HepG2 (cell line): ENCODE measurements around the gene THEM5. TPM values are rescaled to one million over a fixed set of nuclear protein-coding genes. Genes with fewer than 3 reads are reported as not detected.

Source experiments
- ATAC-seq: fragments of 200-7000 bp; cut with Tn5 transposase; 3 replicates; pipeline ENCODE4 v1.9.1; 2020; ENCODE audit warnings: mild to moderate bottlenecking, moderate library complexity
- BruUV-seq: library from RNA; stranded (reverse); fragments of 400-500 nt; replicated peaks from 2 replicates; lab custom pipeline; 2021; lab: Mats Ljungman, UMichigan
- CTCF ChIA-PET: fragments of 300-600 bp; formaldehyde crosslinking; extraction: SDS; loops from one replicate; lab custom pipeline; 2021; ENCODE audit warnings: low total read pairs, inconsistent platforms, low intra/inter-chr PET ratio; lab: Yijun Ruan, JAX
- POLR2A ChIA-PET: fragments of 350-600 bp; sonication (Branson Sonifier 250); formaldehyde crosslinking; loops from one replicate; lab custom pipeline; 2020; ENCODE audit warnings: antibody characterized with exemption, inconsistent platforms; lab: Yijun Ruan, JAX
- DNase-seq: peaks from one replicate; pipeline ENCODE4 v3.0.0-alpha.2; 2015; ENCODE audit warnings: low spot score
- FAIRE-seq: peaks from 3 replicates; lab custom pipeline; 2011; peaks lifted over from hg19 to GRCh38; lab: Jason Lieb, UNC
- H2AFZ ChIP-seq: one replicate; pipeline ENCODE4 v1.6.1; 2011; ENCODE audit warnings: low read length, inconsistent platforms
- H3K27ac ChIP-seq: fragments of 300-600 bp; 3 replicates; pipeline ENCODE4 v1.8.0; 2011; ENCODE audit warnings: mixed run types, mild to moderate bottlenecking, mixed read lengths, low read length, inconsistent platforms; ENCODE audit not compliant: insufficient read depth; ENCODE audit errors: extremely low read length
- H3K27me3 ChIP-seq, 2 experiments: fragments of 200-600 bp in 1 of 2; 2 replicates in 1 of 2; 3 replicates in 1 of 2; pipeline versions ENCODE4 v1.6.0 to v1.8.0; 2011; ENCODE audit warnings: low read length in 2 of 2, mild to moderate bottlenecking in 2 of 2, moderate library complexity in 2 of 2, inconsistent platforms in 1 of 2; ENCODE audit not compliant: insufficient read depth in 2 of 2, control insufficient read depth in 1 of 2
- H3K36me3 ChIP-seq, 2 experiments: fragments of 200-600 bp in 1 of 2; replicated peaks in 1 of 2; 2 replicates in 1 of 2; 3 replicates in 1 of 2; pipeline versions ENCODE4 v1.5.1 to v1.8.0; 2011; ENCODE audit warnings: low read length in 2 of 2, inconsistent platforms in 1 of 2; ENCODE audit not compliant: insufficient read depth in 2 of 2, control insufficient read depth in 1 of 2
- H3K4me1 ChIP-seq: 2 replicates; pipeline ENCODE4 v1.5.1; 2012; ENCODE audit warnings: low read length, inconsistent platforms; ENCODE audit not compliant: insufficient read depth
- H3K4me2 ChIP-seq: 2 replicates; pipeline ENCODE4 v1.6.0; 2011; ENCODE audit warnings: low read depth, low read length, inconsistent platforms
- H3K4me3 ChIP-seq, 3 experiments: fragments of 200-600 bp in 1 of 3; sonication (generic), shearing (Covaris generic) in 1 of 3; replicated peaks in 1 of 3; 2 replicates each; pipeline ENCODE4 v1.5.1; 2011 to 2016; ENCODE audit warnings: low read length in 3 of 3, inconsistent platforms in 2 of 3, low read depth in 2 of 3, mild to moderate bottlenecking in 2 of 3, control low read depth in 1 of 3, mixed read lengths in 1 of 3; ENCODE audit not compliant: insufficient read depth in 1 of 3
- H3K79me2 ChIP-seq: one replicate; pipeline ENCODE4 v1.6.1; 2011; ENCODE audit warnings: low read length, inconsistent platforms; ENCODE audit not compliant: insufficient read depth
- H3K9ac ChIP-seq: 2 replicates; pipeline ENCODE4 v1.6.0; 2011; ENCODE audit warnings: mild to moderate bottlenecking, low read depth, low read length, inconsistent platforms; ENCODE audit not compliant: insufficient read depth
- H3K9me3 ChIP-seq: 2 replicates; pipeline ENCODE4 v1.5.1; 2012; ENCODE audit warnings: mild to moderate bottlenecking, low read length
- H4K20me1 ChIP-seq: 2 replicates; pipeline ENCODE4 v1.6.0; 2011; ENCODE audit warnings: inconsistent platforms, mild to moderate bottlenecking, low read length, moderate library complexity; ENCODE audit not compliant: insufficient read depth
- AKAP8 ChIP-seq: sonication (generic); formaldehyde crosslinking; IDR thresholded peaks from 2 replicates; pipeline ENCODE4 v1.5.1; 2020; ENCODE audit warnings: mild to moderate bottlenecking, missing genetic modification reagents
- FOXM1 ChIP-seq: sonication (generic); formaldehyde crosslinking; IDR thresholded peaks from 2 replicates; pipeline ENCODE4 v1.5.0; 2020; ENCODE audit warnings: missing genetic modification reagents
- IRF2 ChIP-seq: IDR thresholded peaks from 2 replicates; pipeline ENCODE4 v1.6.1; 2018; ENCODE audit warnings: missing genetic modification reagents, missing compliant biosample characterization
- JDP2 ChIP-seq: sonication (generic); formaldehyde crosslinking; IDR thresholded peaks from 2 replicates; pipeline ENCODE4 v1.8.1; 2022; ENCODE audit warnings: missing genetic modification reagents, borderline replicate concordance
- NCOA2 ChIP-seq: sonication (generic); formaldehyde crosslinking; IDR thresholded peaks from 2 replicates; pipeline ENCODE4 v1.8.0; 2022; ENCODE audit warnings: inconsistent platforms
- NCOA5 ChIP-seq: sonication (generic); formaldehyde crosslinking; IDR thresholded peaks from 2 replicates; pipeline ENCODE4 v1.4.0; 2020; ENCODE audit warnings: missing genetic modification reagents
- POLR2AphosphoS2 ChIP-seq: IDR thresholded peaks from 2 replicates; pipeline ENCODE4 v1.6.1; 2011; ENCODE audit warnings: low read depth, low read length, improper control_type of control experiment
- YEATS4 ChIP-seq: sonication (generic); formaldehyde crosslinking; IDR thresholded peaks from 2 replicates; pipeline ENCODE4 v1.4.0; 2020; ENCODE audit warnings: missing genetic modification reagents, borderline replicate concordance
- ZNF326 ChIP-seq: sonication (generic); formaldehyde crosslinking; IDR thresholded peaks from 2 replicates; pipeline ENCODE4 v1.4.0; 2020; ENCODE audit warnings: missing genetic modification reagents, borderline replicate concordance
- ZNF441 ChIP-seq: sonication (generic); formaldehyde crosslinking; IDR thresholded peaks from 2 replicates; pipeline ENCODE4 v1.7.0; 2021; ENCODE audit warnings: missing genetic modification reagents, borderline replicate concordance
- ZNF501 ChIP-seq: sonication (generic); formaldehyde crosslinking; IDR thresholded peaks from 2 replicates; pipeline ENCODE4 v1.5.1; 2020; ENCODE audit warnings: mild to moderate bottlenecking, moderate library complexity, missing genetic modification reagents
- ZNF7 ChIP-seq: IDR thresholded peaks from 2 replicates; pipeline ENCODE4 v1.6.1; 2016; ENCODE audit warnings: missing biosample characterization, missing genetic modification reagents
- ZNF747 ChIP-seq: sonication (generic); formaldehyde crosslinking; IDR thresholded peaks from 2 replicates; pipeline ENCODE4 v1.8.1; 2023; ENCODE audit warnings: missing genetic modification reagents, mild to moderate bottlenecking, borderline replicate concordance
- in situ Hi-C: cut with HindIII; loops from 2 replicates; pipeline ENCODE4 v1.10.0; 2017; ENCODE audit warnings: low pct_unique_long_range_greater_than_20kb; ENCODE audit not compliant: extremely low pct_ligation_motif_present
- intact Hi-C: fragments of 100-400 bp; cut with micrococcal nuclease; formaldehyde crosslinking; loops from one replicate; pipeline ENCODE4 v1.10.0; 2022; ENCODE audit not compliant: unreplicated experiment
- polyA plus RNA-seq, 8 experiments: library from polyadenylated mRNA; depleted of rRNA in 3 of 8; stranded (reverse) in 7 of 8; unstranded in 1 of 8; fragments of >200 nt; fragmentation: Illumina TruSeq in 4 of 8; extraction: Trizol in 4 of 8; gene quantifications; 2 replicates each; pipeline versions ENCODE4 v1.2.1 to v1.2.3, GENCODE V29; 2011 to 2016; ENCODE audit warnings: low read depth in 4 of 8, missing spikeins in 1 of 8, mixed read lengths in 1 of 8; ENCODE audit not compliant: insufficient read depth in 1 of 8
- total RNA-seq, 5 experiments: library from RNA; depleted of rRNA; stranded (reverse); fragments of >200 nt; fragmentation: Illumina TruSeq; extraction: Trizol; gene quantifications; 2 replicates each; pipeline ENCODE4 v1.2.3, GENCODE V29; 2016; ENCODE audit warnings: low read depth in 1 of 5
- TF ChIP-seq, protein P1 (sequence below): fragments of 450-650 bp; IDR thresholded peaks from 2 replicates; pipeline ENCODE4 v1.6.1; 2016
- TF ChIP-seq, protein P2 (sequence below): sonication (generic); formaldehyde crosslinking; IDR thresholded peaks from 2 replicates; pipeline ENCODE4 v1.5.0; 2020; ENCODE audit warnings: mild to moderate bottlenecking, missing genetic modification reagents
- TF ChIP-seq, protein P3 (sequence below): sonication (generic); formaldehyde crosslinking; IDR thresholded peaks from 2 replicates; pipeline ENCODE4 v1.5.0; 2020; ENCODE audit warnings: mild to moderate bottlenecking, missing genetic modification reagents
- TF ChIP-seq, protein P4 (sequence below): sonication (generic); formaldehyde crosslinking; IDR thresholded peaks from 2 replicates; pipeline ENCODE4 v1.8.1; 2022; ENCODE audit warnings: mild to moderate bottlenecking, missing genetic modification reagents
- TF ChIP-seq, protein P5 (sequence below): sonication (generic); formaldehyde crosslinking; IDR thresholded peaks from 2 replicates; pipeline ENCODE4 v1.5.1; 2020; ENCODE audit warnings: mild to moderate bottlenecking, missing genetic modification reagents, moderate library complexity
- TF ChIP-seq, protein P6 (sequence below): sonication (generic); formaldehyde crosslinking; IDR thresholded peaks from 2 replicates; pipeline ENCODE4 v1.8.1; 2023; ENCODE audit warnings: missing genetic modification reagents, mild to moderate bottlenecking, borderline replicate concordance

THEM5 gene
- total and polyA plus RNA-seq, 2 of the 13 experiments (the other 11 are each of a cell fraction or from before 2014, with no cell fraction given), result not detected

DNA sequence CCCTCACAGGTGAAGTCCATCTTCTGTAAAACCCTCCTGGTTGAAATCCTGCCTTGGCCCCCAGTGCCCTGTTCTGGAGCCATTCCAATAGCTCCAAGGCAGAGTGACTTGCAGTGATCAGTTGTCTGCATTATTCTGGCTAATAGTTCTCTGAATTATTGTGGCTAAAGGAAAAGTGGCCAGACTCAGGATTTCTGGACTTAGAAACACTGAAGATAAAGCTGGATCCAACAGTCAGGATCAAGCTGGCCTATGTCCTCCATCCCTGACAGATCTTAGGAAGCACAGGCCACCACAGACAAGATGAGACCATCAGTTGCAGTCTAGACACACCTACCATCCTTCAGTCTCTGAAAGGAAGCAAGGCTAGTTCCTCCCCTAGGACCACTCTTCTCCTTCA is 13.1 kb downstream of the THEM5 start:
- H3K4me2 ChIP-seq, result peak overlapping the region; percentile 66
- ChIA-PET CTCF (no interaction called here), POLR2A (interaction anchor here (1.2 to 1.4 kb wide), 5 partner anchors 10 to 300 kb away, joined by 3 to 10 read pairs (median 6); partner anchors contain the start of genes MRPL9 and TUFT1)
- H4K20me1 ChIP-seq, result no peaks in the 10 kb centered on the region
- ATAC-seq (no peak), DNase-seq (no peak), FAIRE-seq (no peak)
- peak overlapping the region in 1 of 3 experiments; percentile 56; a peak in 3 of 6 replicates for H3K4me3 ChIP-seq
- H3K9ac ChIP-seq, result peak overlapping the region; percentile 58; the same call in 1 of the 2 replicates
- H3K27me3 ChIP-seq, result peaks cover 0 to 6% of the 10 kb centered on the region in 2 experiments; a peak in 2 of 5 replicates
- TF ChIP-seq NCOA5 (CRISPR knock-in tag) (no peak), JDP2 (CRISPR knock-in tag) (no peak), NCOA2 (no peak), ZNF501 (no peak), AKAP8 (CRISPR knock-in tag) (no peak), ZNF326 (CRISPR knock-in tag) (no peak), FOXM1 (CRISPR knock-in tag) (no peak), YEATS4 (CRISPR knock-in tag) (no peak), ZNF441 (no peak), ZNF7 (no peak), ZNF747 (CRISPR knock-in tag) (no peak), IRF2 (CRISPR knock-in tag) (no peak), POLR2AphosphoS2 (no peak)
- TF ChIP-seq, protein P1, sequence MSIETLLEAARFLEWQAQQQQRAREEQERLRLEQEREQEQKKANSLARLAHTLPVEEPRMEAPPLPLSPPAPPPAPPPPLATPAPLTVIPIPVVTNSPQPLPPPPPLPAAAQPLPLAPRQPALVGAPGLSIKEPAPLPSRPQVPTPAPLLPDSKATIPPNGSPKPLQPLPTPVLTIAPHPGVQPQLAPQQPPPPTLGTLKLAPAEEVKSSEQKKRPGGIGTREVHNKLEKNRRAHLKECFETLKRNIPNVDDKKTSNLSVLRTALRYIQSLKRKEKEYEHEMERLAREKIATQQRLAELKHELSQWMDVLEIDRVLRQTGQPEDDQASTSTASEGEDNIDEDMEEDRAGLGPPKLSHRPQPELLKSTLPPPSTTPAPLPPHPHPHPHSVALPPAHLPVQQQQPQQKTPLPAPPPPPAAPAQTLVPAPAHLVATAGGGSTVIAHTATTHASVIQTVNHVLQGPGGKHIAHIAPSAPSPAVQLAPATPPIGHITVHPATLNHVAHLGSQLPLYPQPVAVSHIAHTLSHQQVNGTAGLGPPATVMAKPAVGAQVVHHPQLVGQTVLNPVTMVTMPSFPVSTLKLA, result no peak
- TF ChIP-seq, protein P2, sequence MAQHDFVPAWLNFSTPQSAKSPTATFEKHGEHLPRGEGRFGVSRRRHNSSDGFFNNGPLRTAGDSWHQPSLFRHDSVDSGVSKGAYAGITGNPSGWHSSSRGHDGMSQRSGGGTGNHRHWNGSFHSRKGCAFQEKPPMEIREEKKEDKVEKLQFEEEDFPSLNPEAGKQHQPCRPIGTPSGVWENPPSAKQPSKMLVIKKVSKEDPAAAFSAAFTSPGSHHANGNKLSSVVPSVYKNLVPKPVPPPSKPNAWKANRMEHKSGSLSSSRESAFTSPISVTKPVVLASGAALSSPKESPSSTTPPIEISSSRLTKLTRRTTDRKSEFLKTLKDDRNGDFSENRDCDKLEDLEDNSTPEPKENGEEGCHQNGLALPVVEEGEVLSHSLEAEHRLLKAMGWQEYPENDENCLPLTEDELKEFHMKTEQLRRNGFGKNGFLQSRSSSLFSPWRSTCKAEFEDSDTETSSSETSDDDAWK (CRISPR knock-in tag), result no peak
- TF ChIP-seq, protein P3, sequence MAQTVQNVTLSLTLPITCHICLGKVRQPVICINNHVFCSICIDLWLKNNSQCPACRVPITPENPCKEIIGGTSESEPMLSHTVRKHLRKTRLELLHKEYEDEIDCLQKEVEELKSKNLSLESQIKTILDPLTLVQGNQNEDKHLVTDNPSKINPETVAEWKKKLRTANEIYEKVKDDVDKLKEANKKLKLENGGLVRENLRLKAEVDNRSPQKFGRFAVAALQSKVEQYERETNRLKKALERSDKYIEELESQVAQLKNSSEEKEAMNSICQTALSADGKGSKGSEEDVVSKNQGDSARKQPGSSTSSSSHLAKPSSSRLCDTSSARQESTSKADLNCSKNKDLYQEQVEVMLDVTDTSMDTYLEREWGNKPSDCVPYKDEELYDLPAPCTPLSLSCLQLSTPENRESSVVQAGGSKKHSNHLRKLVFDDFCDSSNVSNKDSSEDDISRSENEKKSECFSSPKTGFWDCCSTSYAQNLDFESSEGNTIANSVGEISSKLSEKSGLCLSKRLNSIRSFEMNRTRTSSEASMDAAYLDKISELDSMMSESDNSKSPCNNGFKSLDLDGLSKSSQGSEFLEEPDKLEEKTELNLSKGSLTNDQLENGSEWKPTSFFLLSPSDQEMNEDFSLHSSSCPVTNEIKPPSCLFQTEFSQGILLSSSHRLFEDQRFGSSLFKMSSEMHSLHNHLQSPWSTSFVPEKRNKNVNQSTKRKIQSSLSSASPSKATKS, result no peak
- TF ChIP-seq, protein P4, sequence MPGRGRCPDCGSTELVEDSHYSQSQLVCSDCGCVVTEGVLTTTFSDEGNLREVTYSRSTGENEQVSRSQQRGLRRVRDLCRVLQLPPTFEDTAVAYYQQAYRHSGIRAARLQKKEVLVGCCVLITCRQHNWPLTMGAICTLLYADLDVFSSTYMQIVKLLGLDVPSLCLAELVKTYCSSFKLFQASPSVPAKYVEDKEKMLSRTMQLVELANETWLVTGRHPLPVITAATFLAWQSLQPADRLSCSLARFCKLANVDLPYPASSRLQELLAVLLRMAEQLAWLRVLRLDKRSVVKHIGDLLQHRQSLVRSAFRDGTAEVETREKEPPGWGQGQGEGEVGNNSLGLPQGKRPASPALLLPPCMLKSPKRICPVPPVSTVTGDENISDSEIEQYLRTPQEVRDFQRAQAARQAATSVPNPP (CRISPR knock-in tag), result no peak
- TF ChIP-seq, protein P5, sequence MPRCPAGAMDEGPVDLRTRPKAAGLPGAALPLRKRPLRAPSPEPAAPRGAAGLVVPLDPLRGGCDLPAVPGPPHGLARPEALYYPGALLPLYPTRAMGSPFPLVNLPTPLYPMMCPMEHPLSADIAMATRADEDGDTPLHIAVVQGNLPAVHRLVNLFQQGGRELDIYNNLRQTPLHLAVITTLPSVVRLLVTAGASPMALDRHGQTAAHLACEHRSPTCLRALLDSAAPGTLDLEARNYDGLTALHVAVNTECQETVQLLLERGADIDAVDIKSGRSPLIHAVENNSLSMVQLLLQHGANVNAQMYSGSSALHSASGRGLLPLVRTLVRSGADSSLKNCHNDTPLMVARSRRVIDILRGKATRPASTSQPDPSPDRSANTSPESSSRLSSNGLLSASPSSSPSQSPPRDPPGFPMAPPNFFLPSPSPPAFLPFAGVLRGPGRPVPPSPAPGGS (CRISPR knock-in tag), result no peak
- TF ChIP-seq, protein P6, sequence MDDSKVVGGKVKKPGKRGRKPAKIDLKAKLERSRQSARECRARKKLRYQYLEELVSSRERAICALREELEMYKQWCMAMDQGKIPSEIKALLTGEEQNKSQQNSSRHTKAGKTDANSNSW, result no peak
- intact Hi-C loops (no loop called here), in situ Hi-C loops (no loop called here)
- H3K79me2 ChIP-seq, result no peaks in the 10 kb centered on the region
- H3K27ac ChIP-seq, result no peak overlapping the region
- H2AFZ ChIP-seq, result no peak overlapping the region
- TSS peak; percentile 64 for BruUV-seq
- peaks cover 51% of the 10 kb centered on the region for H3K4me1 ChIP-seq
- no peaks in the 10 kb centered on the region for H3K36me3 ChIP-seq
- H3K9me3 ChIP-seq, result no peaks in the 10 kb centered on the region
